CD4-positive, alpha-beta T cell treated with Interleukin-2 at 100 ng/mL for 4 hours (primary cell): Measurements from ENCODE around the gene ZNF407.

ENCODE experiments used
- DNase-seq: peaks from one replicate; pipeline ENCODE4 v3.0.0-alpha.2; 2020; ENCODE audit warnings: low spot score

Gene ZNF407

GRCh38 chr18:74672371-74672770, 74.7 kb downstream of the ZNF407 start:
- DNase-seq: no peak

- DNase-seq: no peak
Measured at GRCh38 chr18:74674487-74674886, 76.8 kb downstream of the ZNF407 start.

- no peak for DNase-seq
Measured at GRCh38 chr18:74679006-74679678, 81.5 kb downstream of the ZNF407 start.

DNA sequence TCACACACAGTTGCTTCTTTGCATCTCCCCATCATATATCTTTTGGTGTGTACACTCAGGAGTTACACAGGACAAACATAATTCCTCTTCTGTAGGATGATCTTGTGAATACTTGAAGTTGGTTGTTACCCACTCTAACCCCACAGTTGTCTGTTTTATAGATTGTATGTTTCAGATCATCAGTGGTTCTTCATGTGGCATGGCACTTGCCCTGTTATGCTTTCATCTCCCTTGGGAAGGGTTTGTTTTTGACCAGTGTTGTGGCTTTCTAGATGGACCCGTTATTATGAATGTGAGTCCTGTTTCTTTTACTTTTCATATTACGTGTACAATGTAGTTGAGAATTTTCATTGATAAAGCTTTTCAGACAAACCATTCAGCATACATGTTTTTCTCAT, 82.0 kb downstream of the ZNF407 start:
- DNase-seq: no peak

DNA sequence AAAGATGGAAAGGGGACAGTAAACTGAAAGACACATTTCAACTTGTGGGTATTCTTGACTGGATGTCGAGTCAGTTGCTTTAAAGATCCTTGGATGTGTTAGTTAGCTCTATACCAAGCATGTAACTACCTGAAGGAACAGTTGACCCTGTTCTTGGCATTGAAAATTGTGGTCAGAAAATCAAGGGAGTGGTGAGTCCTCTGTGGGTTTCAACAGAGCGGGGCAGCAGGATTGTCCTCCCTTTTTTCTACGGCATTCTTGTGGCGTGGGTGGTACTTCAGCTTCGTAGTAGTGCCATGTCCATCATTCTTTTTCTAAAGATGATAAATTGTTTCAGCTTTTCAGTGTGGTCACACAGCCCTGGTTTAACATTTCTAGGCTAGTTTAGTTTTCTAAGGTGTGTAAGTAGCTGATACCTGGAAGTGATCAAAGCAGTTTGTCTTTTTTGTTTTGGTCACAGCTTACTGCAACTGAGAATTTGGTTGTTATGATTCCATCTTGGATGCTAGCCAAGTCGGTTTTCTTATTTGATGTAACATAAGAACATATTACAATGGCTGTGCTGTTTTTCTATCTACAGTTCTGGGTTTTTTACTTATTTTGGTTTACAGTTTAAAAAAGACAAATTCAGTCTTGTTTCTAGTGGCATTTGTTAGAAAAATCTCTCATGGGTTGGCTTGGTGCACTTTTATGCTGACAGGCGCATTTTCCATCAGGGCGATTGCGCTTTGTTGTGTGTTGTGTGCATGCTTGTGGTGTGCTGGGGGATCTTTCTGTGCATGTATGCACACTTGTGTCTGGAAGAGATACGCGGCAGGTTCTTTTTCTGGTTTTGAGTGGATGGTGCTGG, 84.7 kb downstream of the ZNF407 start:
- DNase-seq: no peak

DNA sequence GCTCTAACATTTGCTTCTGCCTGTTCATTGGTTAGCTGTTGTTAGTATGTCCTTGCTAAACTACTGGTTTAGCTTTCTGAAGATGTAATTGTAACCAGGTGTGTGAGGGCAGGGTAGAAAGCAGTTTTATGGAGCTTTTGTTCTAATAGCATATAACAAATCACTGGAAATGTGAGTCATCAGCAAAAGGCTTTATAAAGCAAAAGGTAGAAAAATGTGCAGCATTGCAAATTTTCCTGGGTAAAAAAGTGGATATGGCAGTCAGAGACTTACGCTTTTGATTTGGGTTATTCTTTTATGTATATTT, 85.3 kb downstream of the ZNF407 start:
- DNase-seq: no peak

DNA sequence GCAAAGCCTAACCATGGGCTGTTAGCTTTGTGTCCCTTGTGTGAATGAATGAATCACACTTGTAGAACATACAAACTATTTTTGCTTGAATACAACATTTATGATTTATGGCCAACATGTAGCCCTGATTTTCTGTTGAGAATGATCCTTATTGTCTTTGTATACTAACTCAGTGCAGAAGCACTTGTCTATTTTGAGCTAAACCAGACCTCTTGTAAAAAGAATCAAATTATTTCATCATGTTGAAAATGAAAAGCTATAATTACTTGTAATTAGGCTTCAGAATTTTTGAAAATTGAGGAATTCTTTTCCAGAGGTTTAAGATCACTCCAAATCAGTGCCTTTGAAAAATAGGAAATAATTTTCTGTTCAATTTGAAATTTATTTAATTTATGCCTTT, 85.9 kb downstream of the ZNF407 start:
- DNase-seq: no peak

DNA sequence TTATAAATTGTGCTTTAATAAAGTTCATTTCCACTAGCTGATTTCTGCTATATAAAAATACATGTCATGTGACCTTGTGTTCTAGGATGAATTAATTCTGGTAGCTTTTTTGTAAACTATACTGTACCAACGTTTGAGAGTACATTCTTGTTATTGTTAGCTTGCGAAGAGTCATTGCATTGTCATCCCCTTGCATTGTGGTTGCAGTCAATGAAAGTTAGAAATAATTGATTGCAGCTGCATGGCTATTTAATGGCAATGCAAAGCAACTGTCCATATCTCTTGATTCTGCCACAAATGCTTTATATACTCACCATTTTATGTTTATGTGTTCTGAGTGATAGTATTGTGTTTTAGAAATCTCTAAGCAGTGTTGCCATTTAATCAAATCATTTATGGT, 91.6 kb downstream of the ZNF407 start:
- no peak for DNase-seq

DNA sequence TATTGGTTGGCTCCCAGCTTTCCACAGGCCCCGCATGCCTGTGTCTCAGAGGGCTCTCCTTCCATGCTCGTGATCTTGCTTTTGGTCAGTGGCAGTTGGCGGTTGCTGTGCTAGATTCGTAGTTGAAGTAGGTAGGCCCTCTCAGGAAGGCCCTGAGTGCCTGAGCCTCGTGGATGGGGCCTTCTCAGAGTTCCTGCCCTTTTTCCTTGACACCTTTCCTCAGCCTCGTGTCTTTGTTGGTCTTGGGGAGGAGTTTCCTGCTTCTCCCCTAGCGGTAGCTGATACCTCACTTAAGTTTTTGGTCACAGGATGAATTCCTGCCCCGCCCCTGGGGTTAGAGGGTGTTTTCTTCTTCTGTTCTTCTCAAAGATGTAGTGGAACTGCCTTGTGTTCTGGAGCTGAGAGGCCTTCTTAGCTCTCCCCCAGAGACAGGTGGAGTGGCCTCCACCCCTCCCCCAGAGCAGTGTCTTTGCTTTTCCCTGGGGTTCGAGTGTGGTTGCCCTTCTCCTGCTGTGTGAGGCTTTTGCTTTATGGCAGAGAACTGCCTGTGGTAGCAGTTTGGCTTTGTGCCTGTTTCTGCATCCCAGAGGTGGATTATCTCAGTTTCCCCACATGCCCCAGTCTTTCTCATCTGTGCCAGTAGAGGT, 94.8 kb downstream of the ZNF407 start:
- DNase-seq: no peak

DNA sequence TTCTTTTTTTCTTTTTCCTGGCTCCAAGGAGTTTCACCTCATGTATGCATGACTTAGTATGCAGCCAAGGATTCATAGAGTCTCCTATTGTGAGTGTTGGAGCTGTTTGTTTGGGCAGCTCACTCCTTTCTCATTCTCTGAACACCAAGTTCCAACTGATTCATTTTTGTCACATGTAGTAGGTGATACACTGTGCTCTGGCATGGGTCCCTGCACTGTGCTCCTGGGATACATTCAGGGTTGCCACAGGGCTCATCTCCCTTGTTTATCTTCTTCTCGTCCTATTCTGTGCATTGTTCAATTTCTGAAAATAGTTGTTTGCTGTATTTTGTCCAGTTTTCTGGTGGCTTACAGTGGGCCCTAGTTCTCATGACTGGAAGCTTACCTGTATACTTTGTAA, 96.8 kb downstream of the ZNF407 start:
- DNase-seq: no peak

DNA sequence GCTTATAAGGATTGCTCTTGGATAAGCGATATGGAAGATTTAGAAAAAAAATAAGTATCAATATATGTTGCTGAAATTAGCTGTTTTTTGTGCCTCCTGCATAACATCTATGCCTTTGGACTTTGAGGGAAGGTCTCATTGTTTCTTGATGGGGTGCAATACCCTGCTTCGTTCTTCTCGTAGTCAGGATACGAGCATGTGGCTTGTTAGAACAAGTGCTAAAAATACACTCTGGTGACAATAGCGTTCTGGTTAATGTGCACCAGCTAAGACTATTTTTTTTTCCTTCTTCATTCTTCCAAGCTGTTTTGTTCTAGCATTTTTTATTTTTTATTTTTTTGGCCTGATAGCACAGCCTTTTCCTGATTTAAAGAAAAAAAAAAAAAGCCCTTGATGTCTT, 97.5 kb downstream of the ZNF407 start:
- DNase-seq: no peak

DNA sequence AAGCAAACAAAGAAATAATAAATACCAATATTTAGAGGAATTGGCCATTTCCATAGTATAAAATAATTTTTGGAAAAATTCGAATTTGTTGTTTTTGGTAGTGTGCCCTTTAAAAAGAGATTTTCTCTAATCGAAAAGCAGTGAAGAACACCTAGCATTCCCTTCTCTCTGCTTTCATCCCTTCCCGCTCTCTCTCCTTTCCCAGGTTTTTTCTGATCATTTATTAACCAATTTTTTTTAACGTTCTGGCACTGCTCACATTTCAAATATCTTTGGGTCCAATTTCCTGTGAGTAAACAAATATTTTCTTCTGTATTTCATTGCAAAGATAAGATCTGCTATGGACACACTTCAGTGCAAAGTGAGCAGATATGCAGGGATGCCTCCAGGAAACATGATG, 101.2 kb downstream of the ZNF407 start:
- no peak for DNase-seq

DNA sequence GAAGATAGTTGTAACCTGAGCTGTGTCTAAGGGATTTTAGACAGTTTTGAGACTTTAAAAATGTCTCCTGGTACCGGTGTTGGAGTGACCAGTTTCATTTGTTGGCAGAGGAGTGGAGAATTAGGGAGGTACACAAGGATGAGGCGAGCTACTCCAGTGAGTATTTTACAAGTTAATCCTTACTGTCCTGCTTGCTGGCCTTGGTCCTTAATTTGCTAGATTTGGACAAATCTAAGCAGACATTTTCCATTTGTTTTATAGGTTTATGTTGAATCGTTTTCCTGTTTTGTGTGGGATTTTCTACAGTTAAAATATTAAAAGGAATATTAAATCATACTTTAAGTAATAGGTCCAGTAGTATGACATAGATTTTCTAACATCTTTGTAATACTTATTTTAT, 101.8 kb downstream of the ZNF407 start:
- no peak for DNase-seq

- DNase-seq: no peak
Measured at GRCh38 chr18:74702950-74703349, 105.3 kb downstream of the ZNF407 start.

GRCh38 chr18:74708169-74708568, 110.5 kb downstream of the ZNF407 start:
- no peak for DNase-seq

DNA sequence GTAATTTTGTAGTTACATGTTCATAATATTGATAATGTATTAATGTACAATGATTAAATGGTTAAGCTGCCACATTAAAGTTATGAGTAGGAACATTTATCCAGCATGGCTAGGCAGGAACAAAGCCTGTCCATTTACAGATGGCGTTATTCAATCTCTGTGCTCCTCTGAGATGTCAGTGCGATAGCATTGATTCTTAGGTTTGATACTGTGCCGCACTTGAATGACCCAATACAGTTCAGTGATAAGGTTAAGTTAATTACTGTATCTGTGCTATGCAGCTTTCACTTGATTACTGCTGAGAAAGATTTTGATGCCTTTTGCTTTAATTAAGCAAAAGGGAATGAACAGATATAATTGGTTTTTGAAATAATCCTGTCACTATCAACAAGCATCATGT, 111.8 kb downstream of the ZNF407 start:
- no peak for DNase-seq

GRCh38 chr18:74714120-74714519, 116.5 kb downstream of the ZNF407 start:
- DNase-seq: no peak

DNA sequence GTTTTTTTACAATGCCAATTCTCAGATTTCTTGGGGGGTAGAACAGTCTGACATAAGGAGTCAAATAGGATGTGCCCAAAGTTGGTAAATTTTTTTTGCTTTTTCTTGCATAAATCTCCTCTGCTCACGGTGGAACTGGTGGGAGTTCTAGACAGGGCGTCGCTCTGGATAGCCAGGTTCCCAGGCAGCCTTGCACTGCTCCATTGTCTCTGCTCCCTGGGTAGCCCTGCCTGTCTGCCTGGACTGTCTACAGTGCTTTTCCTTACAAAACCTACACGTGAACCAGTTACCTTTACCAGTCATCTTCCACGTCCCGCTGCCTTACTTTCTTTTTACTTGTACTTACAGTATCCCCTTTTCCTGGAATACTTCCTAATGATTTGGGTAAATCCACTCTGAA, 117.1 kb downstream of the ZNF407 start:
- no peak for DNase-seq

- DNase-seq: no peak
Measured at GRCh38 chr18:74715306-74715705, 117.6 kb downstream of the ZNF407 start.

DNA sequence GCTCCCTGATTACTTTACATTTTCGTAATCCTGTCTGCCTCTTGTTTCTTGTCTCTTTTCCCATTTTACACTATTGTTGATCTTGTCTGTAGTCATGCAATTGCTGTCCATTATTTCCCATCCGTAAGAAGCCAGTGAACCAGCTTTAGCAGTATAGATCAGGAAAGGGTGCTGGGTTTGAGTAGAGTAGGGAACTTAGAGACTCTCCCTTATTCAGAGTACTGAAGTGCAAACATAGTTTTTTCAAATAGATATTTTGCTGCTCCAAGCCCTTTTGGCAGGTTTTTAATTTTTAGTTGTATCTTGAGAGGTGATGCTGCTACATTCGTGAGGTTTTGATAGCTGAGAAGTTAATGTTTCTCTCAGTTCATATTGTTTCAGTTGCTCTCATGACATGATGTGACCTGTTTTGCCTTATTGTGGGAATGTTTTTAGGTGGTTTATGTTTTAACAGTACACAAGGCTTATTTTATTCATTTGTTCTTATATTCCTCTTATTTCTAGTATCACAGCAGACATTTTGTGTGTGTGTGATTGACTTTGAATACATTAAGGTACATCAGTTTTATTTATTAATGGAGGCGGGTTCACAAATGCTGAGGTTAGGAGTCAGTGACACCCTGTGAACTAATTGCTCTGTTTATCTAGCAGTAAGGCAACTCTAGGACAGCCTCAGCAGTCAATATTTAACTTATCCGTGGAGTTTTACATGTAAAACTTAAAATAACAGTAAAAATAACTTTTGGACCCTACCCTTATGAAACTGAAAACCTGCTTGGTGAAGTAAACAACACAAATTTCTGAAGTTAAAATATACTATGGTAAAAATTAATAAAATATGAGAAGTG, 118.4 kb downstream of the ZNF407 start:
- DNase-seq: no peak

DNA sequence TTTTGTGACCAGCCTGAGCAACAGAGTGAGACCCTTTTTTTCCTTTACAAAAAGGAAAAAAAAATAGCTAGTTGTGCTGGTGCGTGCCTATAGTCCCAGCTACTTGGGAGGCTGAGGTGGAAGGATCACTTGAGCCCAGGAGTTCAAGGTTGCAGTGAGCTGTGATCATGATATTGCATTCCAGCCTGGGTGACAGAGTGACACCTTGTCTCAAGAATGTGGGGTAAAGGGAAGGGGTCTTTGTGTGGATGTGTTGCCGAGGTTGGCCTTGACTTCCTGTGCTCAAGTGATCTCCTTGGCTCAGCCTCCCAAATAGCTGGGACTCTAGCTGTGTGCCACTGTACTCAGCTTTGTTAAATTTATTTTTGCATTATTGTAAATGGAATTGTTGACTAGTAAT, 120.6 kb downstream of the ZNF407 start:
- no peak for DNase-seq

DNA sequence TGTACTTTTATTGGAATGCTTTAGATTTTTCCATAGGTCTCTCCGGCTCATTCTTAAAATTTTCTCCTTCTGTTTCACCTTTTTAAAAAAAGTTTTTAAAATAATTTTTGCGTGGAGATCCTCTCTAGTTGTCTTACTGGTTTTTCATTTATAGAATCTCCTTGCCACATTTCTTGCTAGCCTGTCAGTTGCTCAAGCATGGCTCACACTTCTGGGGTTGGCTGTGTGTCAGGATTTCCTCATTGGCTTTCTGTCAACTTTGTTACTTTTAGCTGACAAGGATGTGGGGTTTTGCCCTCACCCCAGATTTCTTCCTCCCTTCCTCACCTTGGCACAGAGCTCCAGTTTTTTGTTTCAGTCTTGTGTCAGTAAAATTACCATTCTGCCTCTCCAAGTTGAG, 124.6 kb downstream of the ZNF407 start:
- DNase-seq: no peak

- DNase-seq: no peak
Measured at GRCh38 chr18:74724186-74724585, 126.5 kb downstream of the ZNF407 start.
